NCI-H2107 treated with DMSO at 0.1 percent for 48 hours (cell line): ENCODE measurements around the gene FAT3.

Experiments
- DNase-seq: peaks from one replicate; lab custom pipeline; 2025; ENCODE audit not compliant: unreplicated experiment; lab: John Stamatoyannopoulos, UW

Gene FAT3

DNA sequence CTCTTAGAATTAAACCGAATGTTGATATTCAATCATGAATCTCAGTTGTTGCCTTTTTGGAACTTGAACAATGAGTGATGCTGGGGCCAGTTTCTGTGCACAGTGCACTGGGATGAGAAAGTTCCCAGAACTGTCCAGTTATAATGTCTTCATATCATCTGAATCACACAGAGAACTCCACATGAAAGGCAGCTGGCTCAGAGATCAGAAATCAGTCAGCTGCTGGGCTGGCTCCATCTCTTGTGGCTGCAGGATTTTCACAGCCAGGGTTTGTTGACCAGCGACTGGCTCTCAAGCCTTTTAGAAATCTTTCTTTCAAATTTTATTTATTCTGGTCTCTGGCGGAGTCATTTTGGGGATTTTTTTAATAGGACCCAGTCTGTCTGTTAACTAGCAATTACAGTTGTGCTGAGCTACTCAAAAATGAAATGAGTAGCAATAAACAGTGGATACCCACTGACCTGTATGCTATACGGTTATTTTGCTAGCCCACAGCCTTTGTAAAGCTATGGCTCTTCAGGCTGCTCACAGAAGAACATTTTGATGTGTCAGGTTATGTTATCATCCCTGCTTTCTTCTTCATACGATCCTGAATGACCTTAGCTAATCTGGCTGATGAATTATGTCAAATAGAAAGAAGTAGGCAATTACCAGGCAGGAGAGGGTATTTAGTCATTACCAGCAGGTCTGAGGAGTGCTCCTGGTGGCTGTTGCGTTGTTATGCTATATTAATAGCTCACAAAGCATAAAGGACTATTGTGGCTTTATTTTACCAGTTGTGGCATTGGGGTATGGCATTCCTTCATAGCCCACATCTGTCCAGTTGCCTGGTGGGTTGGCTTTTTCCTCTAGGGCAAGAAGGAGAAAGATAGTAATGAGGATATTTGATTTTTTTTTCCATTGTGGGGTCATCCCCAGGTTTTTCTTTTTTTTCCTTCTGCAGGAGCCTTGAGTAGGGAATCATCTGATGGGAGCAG is 3.6 kb downstream of the FAT3 start:
- DNase-seq = no peak

DNA sequence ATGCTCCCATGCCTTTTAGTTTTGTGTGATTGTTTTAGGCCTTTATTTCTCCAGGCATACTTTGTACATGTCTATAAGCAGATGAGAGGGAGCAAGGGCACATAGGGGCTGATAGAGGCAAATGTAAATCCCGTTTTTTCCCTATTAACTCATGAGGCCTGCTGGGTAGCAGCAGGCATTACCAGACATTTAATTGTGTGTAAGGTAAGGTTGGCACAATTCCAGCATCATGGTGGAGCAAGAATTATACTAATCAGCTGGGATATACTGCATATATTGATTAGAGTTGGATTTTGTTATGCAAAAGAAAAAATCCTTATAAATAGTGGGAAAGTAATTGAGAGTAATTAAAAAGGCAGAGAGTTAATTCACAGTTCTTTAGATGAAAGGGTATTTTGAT is 12.2 kb downstream of the FAT3 start:
- DNase-seq = no peak

GRCh38 chr11:92240916-92241315 is 16.3 kb downstream of the FAT3 start:
- no peak for DNase-seq

DNA sequence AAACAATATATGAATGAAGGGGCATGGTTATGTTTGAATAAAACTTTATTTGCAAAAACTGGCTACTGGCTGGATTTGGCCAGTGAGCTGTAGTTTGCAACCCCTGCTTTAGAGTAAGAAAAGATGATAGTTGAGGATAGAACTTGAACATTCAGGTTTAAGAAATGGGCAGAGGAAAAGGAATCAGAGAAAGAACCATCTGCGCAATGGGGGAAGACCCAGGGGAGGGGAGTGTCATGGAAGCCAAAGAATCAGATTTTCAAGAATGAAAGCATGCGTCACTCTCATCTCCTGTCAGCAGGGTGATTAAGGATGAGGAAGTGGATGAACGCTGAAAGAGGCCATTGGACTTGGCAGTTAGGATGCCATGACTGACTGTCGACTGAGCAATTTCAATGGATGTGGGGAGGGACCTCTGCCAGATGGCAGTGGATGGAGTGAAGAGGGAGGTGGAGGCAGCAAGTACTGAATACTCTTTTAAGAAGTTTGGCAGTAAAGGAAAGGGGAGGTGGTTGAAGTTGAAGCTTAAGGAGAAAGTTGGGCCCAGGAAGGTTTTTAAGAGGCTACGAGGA is 21.2 kb downstream of the FAT3 start:
- no peak for DNase-seq

GRCh38 chr11:92246630-92247029 is 22.0 kb downstream of the FAT3 start:
- DNase-seq = no peak

GRCh38 chr11:92249156-92249753 is 24.6 kb downstream of the FAT3 start:
- DNase-seq = no peak

DNA sequence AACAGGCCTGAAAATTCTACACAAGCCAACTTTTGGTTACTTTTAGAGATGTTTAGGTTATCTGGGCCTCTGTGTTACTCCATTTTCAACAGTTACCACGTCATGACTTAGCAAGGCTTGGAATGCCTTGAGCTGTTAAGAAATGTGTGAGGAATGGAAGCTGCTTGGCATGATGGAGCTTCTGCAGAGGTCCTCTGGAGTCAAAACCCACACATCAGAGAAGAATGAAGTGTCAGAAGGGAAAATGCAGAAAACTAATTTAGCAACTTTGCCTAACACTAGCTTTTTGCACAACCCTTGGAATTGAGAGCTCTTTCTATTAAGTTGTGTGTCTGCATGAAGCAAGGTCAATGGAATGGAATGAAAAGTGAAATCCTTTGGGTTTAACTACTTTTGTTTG is 27.4 kb downstream of the FAT3 start:
- no peak for DNase-seq

- no peak for DNase-seq
Observed at GRCh38 chr11:92253421-92253820, 28.8 kb downstream of the FAT3 start.

DNA sequence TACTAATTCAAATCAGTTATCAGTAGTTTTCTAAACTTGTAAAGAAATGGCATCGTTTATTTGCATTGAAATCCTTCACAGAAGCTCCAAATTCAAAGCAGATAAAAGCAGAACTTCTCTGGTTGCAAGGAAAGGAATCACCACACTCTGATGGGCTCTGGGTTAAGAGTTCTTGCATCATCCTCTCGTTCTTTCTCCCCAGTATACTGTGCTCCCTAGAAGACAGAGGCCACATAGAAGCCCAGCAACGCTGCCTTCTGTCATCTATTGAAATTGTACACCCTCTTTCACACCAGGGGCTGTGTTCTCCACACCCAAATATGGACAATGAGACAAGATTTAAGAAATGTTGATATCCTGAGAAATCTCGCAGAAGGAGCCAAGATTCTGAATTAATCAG is 29.3 kb downstream of the FAT3 start:
- DNase-seq = peak; percentile 18

- no peak for DNase-seq
Observed at GRCh38 chr11:92257536-92257935, 32.9 kb downstream of the FAT3 start.

GRCh38 chr11:92259861-92260260 is 35.2 kb downstream of the FAT3 start:
- DNase-seq = no peak

GRCh38 chr11:92264350-92264749 is 39.7 kb downstream of the FAT3 start:
- DNase-seq = no peak

DNA sequence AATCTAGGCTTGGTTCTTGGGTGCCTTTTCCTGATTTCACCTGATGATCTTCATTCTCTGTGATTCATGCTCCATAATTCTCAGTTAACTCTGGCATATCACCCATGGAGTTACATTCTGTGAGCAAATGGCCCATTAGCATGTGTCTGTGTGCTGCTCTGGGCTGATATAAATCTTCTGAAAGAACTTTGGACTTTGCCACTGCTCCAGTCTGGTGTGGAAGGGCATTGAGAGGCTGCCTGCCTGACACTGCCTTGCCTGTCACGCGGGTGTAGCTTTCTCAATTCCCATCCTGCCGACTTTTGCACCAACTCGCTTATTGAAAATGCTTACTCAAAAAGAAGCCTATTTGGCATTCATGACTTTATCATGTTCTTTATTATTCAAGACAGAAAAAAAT is 42.2 kb downstream of the FAT3 start:
- DNase-seq = no peak

DNA sequence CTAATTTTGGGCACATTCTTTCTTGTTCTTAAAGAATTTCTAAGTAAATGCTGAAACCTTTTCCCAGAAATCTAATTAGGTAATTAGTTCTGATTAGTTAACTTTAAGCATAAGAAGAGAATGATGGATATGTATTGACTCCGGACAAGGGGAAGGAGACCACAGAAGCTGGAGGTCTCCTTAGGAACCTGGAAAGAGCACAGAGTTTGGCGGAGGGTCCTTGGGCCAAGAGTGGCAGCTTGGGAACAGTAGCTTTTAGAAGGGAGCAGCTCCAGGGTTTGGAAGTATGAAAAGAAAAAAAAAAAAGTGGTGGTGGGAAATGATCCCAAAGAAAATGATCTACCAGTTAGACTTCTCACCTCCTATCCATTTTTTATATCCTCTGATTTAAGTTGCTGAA is 42.7 kb downstream of the FAT3 start:
- DNase-seq = no peak

GRCh38 chr11:92267968-92268367 is 43.4 kb downstream of the FAT3 start:
- no peak for DNase-seq

DNA sequence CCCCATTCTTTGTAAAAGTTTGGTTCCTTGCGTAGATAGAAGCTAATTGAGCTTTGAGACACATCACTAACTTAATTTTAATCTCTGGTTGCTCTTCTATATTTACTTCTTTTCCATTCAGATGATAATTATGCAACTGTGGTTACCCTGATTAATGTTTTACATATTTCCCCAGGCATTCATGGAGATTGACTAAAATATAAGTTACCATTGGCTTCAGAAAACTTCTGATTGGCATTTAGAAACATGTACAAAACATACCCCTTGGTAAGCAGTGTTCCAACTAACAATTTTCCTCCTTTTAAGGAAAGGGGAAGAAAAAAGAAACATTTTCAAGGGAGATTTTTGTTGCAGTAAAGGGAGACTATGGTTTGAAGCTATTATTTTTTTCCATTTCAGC is 43.9 kb downstream of the FAT3 start:
- no peak for DNase-seq

GRCh38 chr11:92269021-92269420 is 44.4 kb downstream of the FAT3 start:
- no peak for DNase-seq

GRCh38 chr11:92269841-92270240 is 45.2 kb downstream of the FAT3 start:
- no peak for DNase-seq

- DNase-seq = no peak
Observed at GRCh38 chr11:92272651-92273050, 48.0 kb downstream of the FAT3 start.
